ENCODE results near the gene STPG1. TPM values are rescaled to one million over a fixed set of nuclear protein-coding genes. Genes with fewer than 3 reads are reported as not detected.

The STPG1 gene
- total and polyA plus RNA-seq, 2 of the 13 experiments (the other 11 are each of a cell fraction or from before 2014, with no cell fraction given), result 3.4 to 4.3 TPM

DNA sequence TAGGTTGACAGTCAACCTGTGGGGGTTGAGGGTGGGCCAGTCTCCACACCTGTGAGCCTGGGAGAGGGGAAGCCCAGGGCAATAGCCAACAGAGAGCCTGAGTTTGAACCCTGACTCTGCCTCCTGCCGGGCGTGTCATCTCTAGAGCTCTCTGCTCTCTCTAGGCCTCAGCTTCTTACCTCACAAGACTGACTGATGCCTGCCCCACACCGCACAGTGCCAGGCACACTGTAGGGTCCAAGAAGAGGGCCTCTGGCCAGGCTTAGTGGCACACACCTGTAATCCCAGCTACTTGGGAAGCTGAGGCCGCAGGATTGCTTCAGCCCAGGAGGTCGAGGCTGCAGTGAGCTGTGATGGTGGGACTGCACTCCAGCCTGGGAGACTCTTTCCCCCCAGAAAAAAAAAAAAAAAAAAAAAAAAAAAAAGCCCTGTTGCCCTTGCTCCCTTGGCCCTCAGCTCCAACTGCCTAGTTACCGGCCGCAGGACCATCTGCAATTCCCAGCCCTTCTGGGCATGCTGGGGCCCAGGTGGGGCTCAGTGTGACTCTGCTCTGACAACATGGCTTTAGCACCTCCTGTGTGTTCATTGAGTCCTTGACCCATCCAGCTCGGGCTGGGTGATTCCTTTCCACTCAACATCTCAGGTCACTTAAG, 69.4 kb downstream of the STPG1 start:
- Histone ChIP-seq H3K4me3 (replicated peaks in 1 of 3; ENCODE audit: insufficient read depth in 1 of 3, low read depth in 2 of 3, low read length in 3 of 3) (no peak overlapping the region), H4K20me1 (ENCODE audit: insufficient read depth, low read length) (no peaks in the 10 kb centered on the region), H3K27me3 (ENCODE audit: control insufficient read depth in 1 of 2, insufficient read depth in 2 of 2, low read length in 2 of 2) (peaks cover 1 to 54% of the 10 kb centered on the region in 2 experiments; a peak in 4 of 5 replicates), H2AFZ (ENCODE audit: low read length) (no peak overlapping the region), H3K9me3 (ENCODE audit: low read length) (no peaks in the 10 kb centered on the region), H3K36me3 (replicated peaks in 1 of 2; ENCODE audit: control insufficient read depth in 1 of 2, insufficient read depth in 2 of 2, low read length in 2 of 2) (no peaks in the 10 kb centered on the region), H3K4me1 (ENCODE audit: insufficient read depth, low read length) (no peaks in the 10 kb centered on the region), H3K4me2 (ENCODE audit: low read depth, low read length) (no peak overlapping the region), H3K79me2 (ENCODE audit: insufficient read depth, low read length) (no peaks in the 10 kb centered on the region), H3K9ac (ENCODE audit: insufficient read depth, low read depth, low read length) (no peak overlapping the region), H3K27ac (ENCODE audit: extremely low read length, insufficient read depth, low read length) (no peak overlapping the region)
- in situ Hi-C loops (cut with HindIII; ENCODE audit: extremely low pct_ligation_motif_present, low pct_unique_long_range_greater_than_20kb), result no loop called here
- intact Hi-C loops (cut with micrococcal nuclease; ENCODE audit: unreplicated experiment), result no loop called here
- POLR2A ChIA-PET, result no interaction called here
- FAIRE-seq, result no peak
- ATAC-seq, result no peak
- DNase-seq (ENCODE audit: low spot score), result no peak
- CTCF ChIA-PET (ENCODE audit: low intra/inter-chr PET ratio, low total read pairs), result no interaction called here
- 31% methylated on average over 8 of the region's 8 CpGs for WGBS (ENCODE audit: low lambda C conversion rate)
- no TSS peak for BruUV-seq (replicated peaks)
- TF ChIP-seq ZNF331 (CRISPR knock-in tag; IDR thresholded peaks at IDR 0.05), result no peak
- no peak for TF ChIP-seq SNRNP70 (IDR thresholded peaks at IDR 0.05; ENCODE audit: low read depth, low read length)
- no peak for TF ChIP-seq ZBTB42 (CRISPR knock-in tag; IDR thresholded peaks at IDR 0.05)
- no peak for TF ChIP-seq ELF3 (CRISPR knock-in tag; IDR thresholded peaks at IDR 0.05)
- no peak for TF ChIP-seq CCDC6 (CRISPR knock-in tag; IDR thresholded peaks at IDR 0.05)
- no peak for TF ChIP-seq RAD21 (CRISPR knock-in tag; IDR thresholded peaks at IDR 0.05)
- no peak for TF ChIP-seq STAT5B (CRISPR knock-in tag; IDR thresholded peaks at IDR 0.05)
- no peak for TF ChIP-seq HNF1B (CRISPR knock-in tag; IDR thresholded peaks at IDR 0.05)
- TF ChIP-seq SPEN (CRISPR knock-in tag; IDR thresholded peaks at IDR 0.05; ENCODE audit: low read depth), result no peak
- TF ChIP-seq POGK (CRISPR knock-in tag; conservative IDR thresholded peaks at IDR 0.05), result no peak

Data from HepG2 (cell line).